Measurements from ENCODE around the gene DLGAP4.

DLGAP4 gene

GRCh38 chr20:36275011-36275410 is 31.1 kb upstream of the DLGAP4 start:
- TF ChIP-seq SP1 (IDR thresholded peaks at IDR 0.05) (no peak), L3MBTL2 (conservative IDR thresholded peaks at IDR 0.05) (no peak), ZNF384 (IDR thresholded peaks at IDR 0.05) (no peak)
- DNase-seq (ENCODE audit: extremely low spot score): no peak
- POLR2A ChIA-PET: no interaction called here
- CTCF ChIA-PET: no interaction called here

DNA sequence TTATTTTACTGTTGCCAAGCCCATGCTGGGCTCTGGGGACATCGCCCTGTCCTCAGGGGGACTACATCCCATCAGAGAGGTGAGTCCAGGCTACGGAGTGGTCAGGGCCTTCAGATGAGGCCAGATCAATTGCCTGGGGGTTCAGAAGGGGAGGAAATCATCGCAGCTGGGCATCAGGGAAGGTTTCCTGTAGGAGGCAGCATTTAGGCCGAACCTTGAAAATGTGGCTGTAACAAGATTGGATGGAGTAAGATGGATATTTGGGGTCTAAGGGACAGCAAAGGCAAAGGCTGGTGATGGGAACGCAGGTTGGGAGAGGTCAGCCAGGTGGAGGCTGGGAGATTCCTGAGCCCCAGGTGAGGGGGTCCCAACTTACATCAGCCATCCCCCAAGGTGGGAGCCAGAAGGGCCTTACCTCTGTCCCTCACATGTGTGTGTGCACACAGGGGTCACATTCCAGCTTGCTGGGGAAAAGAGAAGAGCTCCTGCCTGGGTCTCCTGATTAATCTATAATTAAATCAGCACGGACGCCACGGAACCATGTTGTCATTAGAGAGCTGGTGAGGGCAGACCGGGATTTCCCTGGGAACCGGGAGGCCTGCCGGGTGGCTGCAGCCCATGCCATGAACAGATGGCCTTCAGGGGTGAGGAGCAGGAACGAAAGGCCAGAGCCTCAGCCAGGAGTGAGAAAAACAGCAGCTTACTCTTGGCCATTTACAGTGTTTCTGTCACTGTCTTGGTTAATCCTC is 30.5 kb upstream of the DLGAP4 start:
- DNase-seq (ENCODE audit: extremely low spot score): no peak
- ChIA-PET CTCF (no interaction called here), POLR2A (no interaction called here)
- TF ChIP-seq ARNT (IDR thresholded peaks at IDR 0.05): no peak
- no peak for TF ChIP-seq SUZ12 (IDR thresholded peaks at IDR 0.05)
- TF ChIP-seq HDGF (IDR thresholded peaks at IDR 0.05; ENCODE audit: borderline replicate concordance): no peak
- TF ChIP-seq FOXK2 (IDR thresholded peaks at IDR 0.05): no peak
- TF ChIP-seq TARDBP (IDR thresholded peaks at IDR 0.05): no peak
- no peak for TF ChIP-seq LEF1 (IDR thresholded peaks at IDR 0.05; ENCODE audit: borderline replicate concordance)
- TF ChIP-seq ZNF384 (IDR thresholded peaks at IDR 0.05): no peak
- no peak for TF ChIP-seq FOXM1 (IDR thresholded peaks at IDR 0.05; ENCODE audit: borderline replicate concordance)
- TF ChIP-seq, protein P1, sequence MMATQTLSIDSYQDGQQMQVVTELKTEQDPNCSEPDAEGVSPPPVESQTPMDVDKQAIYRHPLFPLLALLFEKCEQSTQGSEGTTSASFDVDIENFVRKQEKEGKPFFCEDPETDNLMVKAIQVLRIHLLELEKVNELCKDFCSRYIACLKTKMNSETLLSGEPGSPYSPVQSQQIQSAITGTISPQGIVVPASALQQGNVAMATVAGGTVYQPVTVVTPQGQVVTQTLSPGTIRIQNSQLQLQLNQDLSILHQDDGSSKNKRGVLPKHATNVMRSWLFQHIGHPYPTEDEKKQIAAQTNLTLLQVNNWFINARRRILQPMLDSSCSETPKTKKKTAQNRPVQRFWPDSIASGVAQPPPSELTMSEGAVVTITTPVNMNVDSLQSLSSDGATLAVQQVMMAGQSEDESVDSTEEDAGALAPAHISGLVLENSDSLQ (IDR thresholded peaks at IDR 0.05): no peak
- TF ChIP-seq ELF4 (IDR thresholded peaks at IDR 0.05): no peak
- TF ChIP-seq CTBP1 (IDR thresholded peaks at IDR 0.05; ENCODE audit: borderline replicate concordance): no peak
- TF ChIP-seq SP1 (IDR thresholded peaks at IDR 0.05): no peak
- TF ChIP-seq NFRKB (IDR thresholded peaks at IDR 0.05): no peak
- no peak for TF ChIP-seq BHLHE40 (IDR thresholded peaks at IDR 0.05; ENCODE audit: borderline replicate concordance)

- ChIA-PET POLR2A (no interaction called here), CTCF (no interaction called here)
- TF ChIP-seq BHLHE40 (IDR thresholded peaks at IDR 0.05; ENCODE audit: borderline replicate concordance) (no peak), SUZ12 (IDR thresholded peaks at IDR 0.05) (no peak), TARDBP (IDR thresholded peaks at IDR 0.05) (no peak), CTBP1 (IDR thresholded peaks at IDR 0.05; ENCODE audit: borderline replicate concordance) (no peak), ARNT (IDR thresholded peaks at IDR 0.05) (no peak), ZNF384 (IDR thresholded peaks at IDR 0.05) (no peak), SP1 (IDR thresholded peaks at IDR 0.05) (no peak), FOXA1 (IDR thresholded peaks at IDR 0.05) (no peak), FOXK2 (IDR thresholded peaks at IDR 0.05) (no peak), HDGF (IDR thresholded peaks at IDR 0.05; ENCODE audit: borderline replicate concordance) (no peak), L3MBTL2 (conservative IDR thresholded peaks at IDR 0.05) (no peak), NFRKB (IDR thresholded peaks at IDR 0.05) (no peak), FOXM1 (IDR thresholded peaks at IDR 0.05; ENCODE audit: borderline replicate concordance) (no peak), LEF1 (IDR thresholded peaks at IDR 0.05; ENCODE audit: borderline replicate concordance) (no peak), ELF4 (IDR thresholded peaks at IDR 0.05) (no peak)
- TF ChIP-seq, protein P1 (IDR thresholded peaks at IDR 0.05): no peak
- DNase-seq (ENCODE audit: extremely low spot score): no peak
These were observed 28.6 kb upstream of the DLGAP4 start for GRCh38 chr20:36277546-36277945.

DNA sequence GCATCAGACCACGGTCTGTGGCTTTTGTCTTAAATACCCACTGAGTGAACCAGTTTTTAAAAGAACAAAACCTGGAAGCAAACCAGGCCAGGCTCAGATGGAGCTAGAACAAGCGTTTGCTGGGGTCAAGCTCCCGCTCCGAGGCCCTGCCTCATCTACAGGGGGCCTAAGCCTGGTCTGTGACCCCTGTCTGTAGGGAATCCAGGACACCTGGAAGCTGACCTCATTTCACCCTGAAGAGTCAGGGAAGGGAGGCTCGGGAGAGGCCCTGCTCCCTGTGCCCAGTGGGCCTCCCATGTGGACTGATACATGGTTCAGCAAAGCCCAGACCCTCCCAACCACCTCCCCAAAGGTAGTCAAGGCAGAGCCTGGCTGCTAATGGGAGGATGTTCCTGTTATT is 26.8 kb upstream of the DLGAP4 start:
- CTCF ChIA-PET: interaction anchor here (0.7 kb wide), 1 partner anchor 67 kb away, joined by 3 read pairs; no protein-coding TSS in a partner anchor
- TF ChIP-seq SUZ12 (IDR thresholded peaks at IDR 0.05): no peak
- no peak for TF ChIP-seq FOXM1 (IDR thresholded peaks at IDR 0.05; ENCODE audit: borderline replicate concordance)
- TF ChIP-seq LEF1 (IDR thresholded peaks at IDR 0.05; ENCODE audit: borderline replicate concordance): no peak
- TF ChIP-seq ZNF384 (IDR thresholded peaks at IDR 0.05): no peak
- TF ChIP-seq ELF4 (IDR thresholded peaks at IDR 0.05): no peak
- no peak for TF ChIP-seq FOXA1 (IDR thresholded peaks at IDR 0.05)
- TF ChIP-seq, protein P1 (IDR thresholded peaks at IDR 0.05): no peak
- no peak for TF ChIP-seq HDGF (IDR thresholded peaks at IDR 0.05; ENCODE audit: borderline replicate concordance)
- TF ChIP-seq SP1 (IDR thresholded peaks at IDR 0.05): no peak
- TF ChIP-seq L3MBTL2 (conservative IDR thresholded peaks at IDR 0.05): no peak
- no peak for TF ChIP-seq BHLHE40 (IDR thresholded peaks at IDR 0.05; ENCODE audit: borderline replicate concordance)
- TF ChIP-seq CTBP1 (IDR thresholded peaks at IDR 0.05; ENCODE audit: borderline replicate concordance): no peak
- TF ChIP-seq FOXK2 (IDR thresholded peaks at IDR 0.05): no peak
- TF ChIP-seq NFRKB (IDR thresholded peaks at IDR 0.05): no peak
- TF ChIP-seq TARDBP (IDR thresholded peaks at IDR 0.05): no peak
- POLR2A ChIA-PET: no interaction called here
- no peak for DNase-seq (ENCODE audit: extremely low spot score)

DNA sequence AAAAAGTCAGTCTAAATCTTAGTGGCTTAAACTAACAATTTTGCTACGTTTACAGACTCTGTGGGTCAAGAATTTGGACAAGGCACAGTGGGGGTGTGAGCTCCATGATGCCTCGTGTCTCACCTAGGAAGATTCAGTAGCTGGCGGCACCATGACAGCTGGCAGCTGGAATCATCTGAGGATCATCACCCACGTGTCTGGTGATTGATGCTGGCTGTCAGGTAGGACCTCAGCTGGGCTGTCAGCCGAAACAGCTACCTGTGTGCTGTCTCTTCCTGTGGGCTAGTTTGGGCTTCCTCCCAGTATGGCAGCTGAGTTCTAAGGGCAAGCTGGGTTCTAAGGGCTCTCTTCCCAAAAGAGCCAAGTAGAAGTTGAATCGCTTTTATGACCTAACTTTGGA is 26.4 kb upstream of the DLGAP4 start:
- POLR2A ChIA-PET: no interaction called here
- CTCF ChIA-PET: interaction anchor here (0.7 kb wide), 1 partner anchor 67 kb away, joined by 3 read pairs; no protein-coding TSS in a partner anchor
- DNase-seq (ENCODE audit: extremely low spot score): no peak
- TF ChIP-seq SP1 (IDR thresholded peaks at IDR 0.05) (no peak), ARNT (IDR thresholded peaks at IDR 0.05) (no peak), LEF1 (IDR thresholded peaks at IDR 0.05; ENCODE audit: borderline replicate concordance) (no peak), FOXK2 (IDR thresholded peaks at IDR 0.05) (no peak), BHLHE40 (IDR thresholded peaks at IDR 0.05; ENCODE audit: borderline replicate concordance) (no peak), L3MBTL2 (conservative IDR thresholded peaks at IDR 0.05) (no peak), ZNF384 (IDR thresholded peaks at IDR 0.05) (no peak), ELF4 (IDR thresholded peaks at IDR 0.05) (no peak)
- TF ChIP-seq, protein P1 (IDR thresholded peaks at IDR 0.05): no peak
